Endothelial cell of umbilical vein (primary cell): ENCODE measurements around the gene BRAT1. TPM values are rescaled to one million over a fixed set of nuclear protein-coding genes. Genes with fewer than 3 reads are reported as not detected.

Experiments used
- BruUV-seq: library from RNA; stranded (reverse); fragments of 400-500 nt; replicated peaks from 2 replicates; lab custom pipeline; 2021; lab: Mats Ljungman, UMichigan
- CTCF ChIA-PET: fragments of 300-600, 350-600 bp; sonication (Branson Sonifier 250); formaldehyde crosslinking; loops from one replicate; lab custom pipeline; 2021; ENCODE audit warnings: antibody characterized with exemption, inconsistent platforms; lab: Charles Lee
- POLR2A ChIA-PET: fragments of 300-600, 350-600 bp; sonication (Branson Sonifier 250); formaldehyde crosslinking; loops from one replicate; lab custom pipeline; 2021; ENCODE audit warnings: antibody characterized with exemption, inconsistent platforms; lab: Charles Lee
- DNase-seq: peaks from one replicate; pipeline ENCODE4 v3.0.0-alpha.2; 2011; ENCODE audit warnings: low read depth, low spot score
- FAIRE-seq: peaks from 2 replicates; lab custom pipeline; 2011; peaks lifted over from hg19 to GRCh38; lab: Jason Lieb, UNC
- H2AFZ ChIP-seq: 2 replicates; pipeline ENCODE4 v1.6.0; 2012; ENCODE audit warnings: low read depth, low read length, control low read depth, inconsistent platforms
- H3K27ac ChIP-seq: 2 replicates; pipeline ENCODE4 v1.5.1; 2011; ENCODE audit warnings: low read depth, mild to moderate bottlenecking, control low read depth, low read length, moderate library complexity; ENCODE audit not compliant: insufficient read depth
- H3K27me3 ChIP-seq, 2 experiments: 2 replicates each; pipeline versions ENCODE4 v1.6.0 to v1.6.1; 2011; ENCODE audit warnings: low read length in 2 of 2, mixed read lengths in 1 of 2; ENCODE audit not compliant: control insufficient read depth in 2 of 2, insufficient read depth in 2 of 2
- H3K36me3 ChIP-seq, 2 experiments: 2 replicates in 1 of 2; 3 replicates in 1 of 2; pipeline ENCODE4 v1.5.1; 2011; ENCODE audit warnings: low read length in 2 of 2, mild to moderate bottlenecking in 1 of 2, moderate library complexity in 1 of 2; ENCODE audit not compliant: control insufficient read depth in 2 of 2, insufficient read depth in 2 of 2; ENCODE audit errors: extremely low read depth in 1 of 2
- H3K4me1 ChIP-seq: 3 replicates; pipeline ENCODE4 v1.5.1; 2011; ENCODE audit warnings: mild to moderate bottlenecking, low read length; ENCODE audit not compliant: control insufficient read depth, insufficient read depth; ENCODE audit errors: extremely low read depth
- H3K4me2 ChIP-seq: 2 replicates; pipeline ENCODE4 v1.6.1; 2011; ENCODE audit warnings: low read length, control low read depth, mixed read lengths; ENCODE audit not compliant: insufficient read depth
- H3K4me3 ChIP-seq, 3 experiments: fragments of 200-600 bp in 1 of 3; sonication (generic), shearing (Covaris generic) in 1 of 3; replicated peaks in 1 of 3; 2 replicates each; pipeline ENCODE4 v1.5.1; 2011 to 2016; ENCODE audit warnings: control low read depth in 3 of 3, low read length in 3 of 3, mild to moderate bottlenecking in 2 of 3, inconsistent platforms in 1 of 3, low read depth in 1 of 3, moderate library complexity in 1 of 3; ENCODE audit not compliant: insufficient read depth in 1 of 3
- H3K79me2 ChIP-seq: 2 replicates; pipeline ENCODE4 v1.6.0; 2012; ENCODE audit warnings: low read length, inconsistent platforms; ENCODE audit not compliant: control insufficient read depth, insufficient read depth
- H3K9ac ChIP-seq: replicated peaks from 2 replicates; pipeline ENCODE3; 2011; ENCODE audit warnings: low read length, control low read depth; ENCODE audit not compliant: insufficient read depth; ENCODE audit errors: extremely low read depth
- H3K9me1 ChIP-seq: replicated peaks from 3 replicates; pipeline ENCODE4 v1.6.0; 2011; ENCODE audit warnings: mild to moderate bottlenecking, low read length; ENCODE audit not compliant: control insufficient read depth, insufficient read depth; ENCODE audit errors: extremely low read depth
- H3K9me3 ChIP-seq: replicated peaks from 2 replicates; pipeline ENCODE4 v1.5.1; 2012; ENCODE audit warnings: low read length, inconsistent platforms; ENCODE audit not compliant: control insufficient read depth, insufficient read depth
- H4K20me1 ChIP-seq: replicated peaks from 2 replicates; pipeline ENCODE3; 2011; ENCODE audit warnings: mild to moderate bottlenecking, low read length; ENCODE audit not compliant: control insufficient read depth, insufficient read depth; ENCODE audit errors: extremely low read depth
- EZH2 ChIP-seq: IDR thresholded peaks from 2 replicates; pipeline ENCODE4 v1.6.1; 2012; ENCODE audit warnings: borderline replicate concordance, low read depth, mild to moderate bottlenecking, moderate library complexity, low read length, inconsistent platforms; ENCODE audit not compliant: severe bottlenecking
- FOS ChIP-seq: IDR thresholded peaks from 2 replicates; pipeline ENCODE4 v1.6.1; 2011; ENCODE audit warnings: mild to moderate bottlenecking, low read length, moderate library complexity, borderline replicate concordance; ENCODE audit not compliant: insufficient read depth
- GATA2 ChIP-seq: IDR thresholded peaks from 2 replicates; pipeline ENCODE4 v1.7.0; 2011; ENCODE audit warnings: low read depth, mild to moderate bottlenecking, moderate library complexity, mixed read lengths, low read length; ENCODE audit not compliant: insufficient read length, insufficient read depth
- JUN ChIP-seq: IDR thresholded peaks from 2 replicates; pipeline ENCODE4 v1.6.1; 2011; ENCODE audit warnings: borderline replicate concordance, low read depth; ENCODE audit not compliant: insufficient read length, insufficient read depth
- MYC ChIP-seq: IDR thresholded peaks from one replicate; pipeline ENCODE4 v1.6.1; 2011; ENCODE audit warnings: mild to moderate bottlenecking, low read depth, low read length
- POLR2A ChIP-seq: IDR thresholded peaks from 2 replicates; pipeline ENCODE4 v1.6.1; 2012; ENCODE audit warnings: low read depth, mild to moderate bottlenecking, control low read depth, low read length
- POLR2AphosphoS5 ChIP-seq: IDR thresholded peaks from 2 replicates; pipeline ENCODE4 v1.6.1; 2012; ENCODE audit warnings: low read depth, mild to moderate bottlenecking, control low read depth, low read length, moderate library complexity; ENCODE audit not compliant: insufficient read depth
- dilution Hi-C: fragments of 300-500 bp; cut with MboI; formaldehyde crosslinking; loops from one replicate; pipeline ENCODE4 v1.15.0; 2019; ENCODE audit warnings: low sequenced_read_pairs; ENCODE audit not compliant: extremely low pct_ligation_motif_present
- intact Hi-C: fragments of 100-400 bp; cut with micrococcal nuclease; formaldehyde crosslinking; loops from one replicate; pipeline ENCODE4 v1.10.0; 2022
- polyA plus RNA-seq, 4 experiments: library from polyadenylated mRNA; depleted of rRNA in 3 of 4; stranded (reverse) in 3 of 4; unstranded in 1 of 4; fragments of >200 nt; gene quantifications; 2 replicates each; pipeline versions ENCODE4 v1.2.1 to v1.2.3, GENCODE V29; 2011 to 2012; ENCODE audit warnings: missing spikeins in 1 of 4
- total RNA-seq: library from RNA; stranded (reverse); gene quantifications from 2 replicates; pipeline ENCODE4 v1.2.3, GENCODE V29; 2021
- TF ChIP-seq, protein P1 (sequence below): IDR thresholded peaks from 2 replicates; pipeline ENCODE4 v1.6.1; 2011; ENCODE audit not compliant: insufficient read depth, insufficient read length
- TF ChIP-seq, protein P2 (sequence below), 2 donors: IDR thresholded peaks; 1 replicate in 1 of 2; 2 replicates in 1 of 2; pipeline ENCODE4 v1.5.1; 2011; ENCODE audit warnings: low read length in 2 of 2, mild to moderate bottlenecking in 2 of 2, moderate library complexity in 2 of 2, control low read depth in 1 of 2, inconsistent platforms in 1 of 2, low read depth in 1 of 2; ENCODE audit not compliant: insufficient read depth in 1 of 2; ENCODE audit errors: extremely low read depth in 1 of 2

The BRAT1 gene
- total and polyA plus RNA-seq, 2 donors (not counting 3 experiments of a cell fraction or from before 2014, with no cell fraction given), result 31.1 to 31.6 TPM

DNA sequence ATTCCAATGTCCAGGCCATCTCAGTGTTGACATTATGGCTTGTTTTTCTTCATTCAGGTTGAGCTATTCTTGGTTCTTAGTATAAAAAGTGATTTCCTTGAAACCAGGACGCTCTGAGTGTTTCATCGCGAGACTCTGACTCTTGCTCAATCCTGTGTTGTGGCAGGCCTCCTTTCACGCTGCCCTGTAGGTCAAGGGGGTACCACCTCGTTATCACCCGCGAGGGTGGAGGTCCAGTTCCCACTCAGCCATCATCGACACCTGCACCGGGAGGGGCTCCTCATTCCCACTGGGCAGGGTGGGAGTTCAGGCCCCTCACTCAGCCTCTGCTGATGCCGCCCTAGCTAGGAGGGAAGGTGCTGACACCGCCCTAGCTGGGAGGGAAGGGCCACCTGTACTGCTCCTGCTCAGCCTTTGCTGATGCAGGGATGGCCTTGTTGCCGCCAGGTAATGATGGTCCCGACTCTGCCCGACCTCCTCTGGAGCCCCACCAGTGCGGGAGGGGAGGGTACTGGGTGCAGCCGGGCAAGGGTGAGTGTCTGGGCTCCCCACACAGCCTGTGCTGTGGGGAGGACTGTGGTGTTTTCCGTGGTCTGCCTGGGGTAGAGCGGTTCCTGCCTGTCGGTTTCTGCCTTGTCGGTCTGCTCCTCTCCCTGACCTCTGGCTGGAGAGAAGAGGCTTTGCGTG lies 19.9 kb upstream of the BRAT1 start:
- Histone ChIP-seq H3K27me3 (no peaks in the 10 kb centered on the region), H3K27ac (no peak overlapping the region), H3K4me1 (peaks cover 20% of the 10 kb centered on the region), H2AFZ (no peak overlapping the region), H3K9me3 (no peaks in the 10 kb centered on the region), H3K9me1 (no peaks in the 10 kb centered on the region), H4K20me1 (no peaks in the 10 kb centered on the region), H3K9ac (no peak overlapping the region), H3K79me2 (no peaks in the 10 kb centered on the region), H3K36me3 (peaks cover 0 to 3% of the 10 kb centered on the region in 2 experiments), H3K4me2 (no peak overlapping the region), H3K4me3 (no peak overlapping the region)
- DNase-seq (no peak), FAIRE-seq (no peak)
- ChIA-PET POLR2A (no interaction called here), CTCF (interaction anchor here (1.4 kb wide), 1 partner anchor 34 kb away, joined by 3 read pairs; no protein-coding TSS in a partner anchor)
- no TSS peak for BruUV-seq
- no peak for TF ChIP-seq EZH2
- TF ChIP-seq POLR2AphosphoS5, result no peak
- no peak for TF ChIP-seq GATA2
- TF ChIP-seq FOS, result no peak
- TF ChIP-seq, protein P1, sequence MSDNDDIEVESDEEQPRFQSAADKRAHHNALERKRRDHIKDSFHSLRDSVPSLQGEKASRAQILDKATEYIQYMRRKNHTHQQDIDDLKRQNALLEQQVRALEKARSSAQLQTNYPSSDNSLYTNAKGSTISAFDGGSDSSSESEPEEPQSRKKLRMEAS, result no peak
- TF ChIP-seq, protein P2, sequence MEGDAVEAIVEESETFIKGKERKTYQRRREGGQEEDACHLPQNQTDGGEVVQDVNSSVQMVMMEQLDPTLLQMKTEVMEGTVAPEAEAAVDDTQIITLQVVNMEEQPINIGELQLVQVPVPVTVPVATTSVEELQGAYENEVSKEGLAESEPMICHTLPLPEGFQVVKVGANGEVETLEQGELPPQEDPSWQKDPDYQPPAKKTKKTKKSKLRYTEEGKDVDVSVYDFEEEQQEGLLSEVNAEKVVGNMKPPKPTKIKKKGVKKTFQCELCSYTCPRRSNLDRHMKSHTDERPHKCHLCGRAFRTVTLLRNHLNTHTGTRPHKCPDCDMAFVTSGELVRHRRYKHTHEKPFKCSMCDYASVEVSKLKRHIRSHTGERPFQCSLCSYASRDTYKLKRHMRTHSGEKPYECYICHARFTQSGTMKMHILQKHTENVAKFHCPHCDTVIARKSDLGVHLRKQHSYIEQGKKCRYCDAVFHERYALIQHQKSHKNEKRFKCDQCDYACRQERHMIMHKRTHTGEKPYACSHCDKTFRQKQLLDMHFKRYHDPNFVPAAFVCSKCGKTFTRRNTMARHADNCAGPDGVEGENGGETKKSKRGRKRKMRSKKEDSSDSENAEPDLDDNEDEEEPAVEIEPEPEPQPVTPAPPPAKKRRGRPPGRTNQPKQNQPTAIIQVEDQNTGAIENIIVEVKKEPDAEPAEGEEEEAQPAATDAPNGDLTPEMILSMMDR (IDR thresholded peaks at IDR 0.05; ENCODE audit: extremely low read depth in 1 of 2, insufficient read depth in 1 of 2, low read depth in 1 of 2, low read length in 2 of 2), result no peak
- no peak for TF ChIP-seq JUN
- no peak for TF ChIP-seq POLR2A
- TF ChIP-seq MYC, result no peak
- dilution Hi-C loops, result no loop called here
- intact Hi-C loops, result no loop called here
